HG03342 (cell line): Measurements from ENCODE around the gene SH2B3.
A peak's percentile ranks its signal among the peaks of the same experiment; 100 is the strongest.

Experiments used
- ATAC-seq: cut with Tn5 transposase; IDR thresholded peaks from one replicate; pipeline ENCODE4 v1.9.1; 2021; ENCODE audit warnings: mild to moderate bottlenecking, moderate library complexity; ENCODE audit not compliant: unreplicated experiment

Gene SH2B3

DNA sequence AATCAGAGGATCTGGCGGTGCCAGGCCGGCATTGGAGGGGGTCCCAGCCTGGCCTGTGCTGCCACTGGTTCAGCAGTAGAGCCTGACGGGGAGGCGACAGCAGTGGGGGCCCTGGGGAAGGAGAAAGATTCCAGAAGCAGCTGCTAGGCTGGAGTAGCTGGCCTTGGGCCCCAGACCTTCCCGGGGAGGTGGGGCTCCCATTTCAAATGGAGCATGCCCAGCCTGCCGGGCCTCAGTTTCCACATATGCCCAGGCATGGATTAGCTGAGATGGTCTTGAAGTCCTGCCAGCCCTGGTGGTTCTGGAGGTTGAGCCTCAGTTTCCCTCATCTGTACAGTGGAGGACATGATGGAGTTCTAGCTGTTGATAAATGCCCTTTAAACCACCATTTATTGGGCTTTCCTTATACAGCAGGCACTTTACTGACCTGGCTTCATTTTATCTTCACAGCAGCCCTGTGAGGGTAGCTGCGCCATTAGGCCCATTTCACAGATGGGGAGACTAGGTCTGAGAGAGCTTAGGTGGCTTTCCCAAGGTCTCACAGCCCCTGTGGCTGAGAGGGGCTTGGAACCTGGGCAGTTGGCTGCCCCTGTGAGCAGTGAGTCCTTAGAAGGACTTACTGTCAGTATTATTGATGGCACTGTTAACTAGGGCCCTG is 21.8 kb downstream of the SH2B3 start:
- no peak for ATAC-seq

DNA sequence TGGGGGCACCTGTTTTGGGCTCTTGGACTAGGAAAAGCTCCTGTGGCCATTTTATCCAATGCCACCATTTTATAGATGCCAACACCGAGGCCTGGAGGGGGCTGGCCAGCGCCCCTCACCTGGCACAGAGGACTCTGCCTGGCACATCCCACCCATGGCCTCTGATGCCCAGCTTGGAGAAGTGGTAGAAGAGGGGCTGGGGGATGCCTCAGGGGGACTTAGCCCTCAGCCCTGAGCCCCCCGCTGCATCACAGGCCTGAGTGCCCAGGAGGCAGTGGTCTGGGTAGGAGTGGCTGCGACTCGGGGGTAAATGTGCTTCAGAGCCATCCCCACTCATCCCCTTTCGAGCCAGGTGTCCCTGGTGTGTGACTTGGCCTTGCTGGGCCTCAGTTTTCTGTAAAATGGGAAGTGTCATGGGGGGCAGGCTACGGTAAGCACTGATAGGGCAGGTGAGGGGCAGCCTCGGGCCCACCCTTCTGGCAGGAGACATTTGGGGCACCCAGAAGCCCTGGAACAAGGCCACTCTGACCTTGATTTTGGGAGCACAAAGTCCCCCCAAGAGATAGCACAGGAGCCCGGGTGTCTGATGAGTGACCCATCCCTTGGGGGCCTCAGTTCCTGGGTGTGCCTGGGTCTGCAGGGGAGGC is 22.5 kb downstream of the SH2B3 start:
- no peak for ATAC-seq

DNA sequence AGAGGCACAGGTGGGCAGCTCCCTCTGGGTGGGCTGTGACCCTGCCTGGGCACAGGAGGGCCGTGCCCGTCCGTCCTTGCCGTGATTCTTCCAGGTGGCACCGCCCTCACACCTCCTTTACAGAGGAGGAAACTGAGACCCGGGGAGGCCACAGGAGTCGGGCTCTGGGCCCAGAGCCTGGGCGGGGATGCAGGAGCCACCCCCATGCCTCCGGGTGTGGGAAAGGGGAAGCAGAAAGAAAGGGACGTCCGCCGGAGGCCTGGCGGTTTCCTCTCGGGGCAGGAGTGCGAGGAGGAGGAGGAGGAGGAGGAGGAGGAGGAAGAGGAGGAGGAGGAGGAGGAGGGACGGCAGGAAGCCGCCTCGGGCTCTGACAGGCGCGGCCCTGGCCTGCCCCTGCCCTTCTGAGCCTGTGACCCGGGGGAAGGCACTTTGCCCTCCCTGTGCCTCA is 23.0 kb downstream of the SH2B3 start:
- no peak for ATAC-seq

DNA sequence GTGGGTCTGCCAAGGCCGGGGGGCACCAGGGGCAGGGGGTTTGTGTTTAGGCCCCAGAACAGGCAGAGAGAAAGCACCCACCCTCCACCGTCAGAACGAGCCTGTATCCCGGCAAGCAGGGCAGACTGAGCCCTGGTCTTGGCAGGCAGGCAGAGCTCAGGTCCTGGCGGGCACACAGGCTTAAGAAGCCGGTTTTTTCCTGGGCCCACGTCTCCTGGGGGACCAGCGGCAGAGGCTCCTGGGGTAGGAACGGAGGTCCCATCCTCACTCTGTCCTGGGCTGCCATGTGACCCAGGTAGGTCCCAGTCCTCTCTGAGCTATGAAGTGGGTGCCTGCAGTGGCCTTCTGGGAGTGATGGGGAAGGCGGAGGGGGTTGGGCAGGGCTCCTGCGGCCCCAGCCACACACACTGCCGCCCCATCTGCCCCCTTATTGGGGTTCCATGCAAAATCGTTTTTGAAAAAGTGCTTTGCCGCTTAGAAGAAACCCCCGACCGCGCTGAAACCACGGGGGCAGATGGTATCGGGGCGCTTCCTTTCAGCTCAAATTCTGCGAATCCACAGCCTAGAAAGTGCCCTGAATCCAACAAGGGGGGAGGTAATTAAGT is 24.2 kb downstream of the SH2B3 start:
- no peak for ATAC-seq

DNA sequence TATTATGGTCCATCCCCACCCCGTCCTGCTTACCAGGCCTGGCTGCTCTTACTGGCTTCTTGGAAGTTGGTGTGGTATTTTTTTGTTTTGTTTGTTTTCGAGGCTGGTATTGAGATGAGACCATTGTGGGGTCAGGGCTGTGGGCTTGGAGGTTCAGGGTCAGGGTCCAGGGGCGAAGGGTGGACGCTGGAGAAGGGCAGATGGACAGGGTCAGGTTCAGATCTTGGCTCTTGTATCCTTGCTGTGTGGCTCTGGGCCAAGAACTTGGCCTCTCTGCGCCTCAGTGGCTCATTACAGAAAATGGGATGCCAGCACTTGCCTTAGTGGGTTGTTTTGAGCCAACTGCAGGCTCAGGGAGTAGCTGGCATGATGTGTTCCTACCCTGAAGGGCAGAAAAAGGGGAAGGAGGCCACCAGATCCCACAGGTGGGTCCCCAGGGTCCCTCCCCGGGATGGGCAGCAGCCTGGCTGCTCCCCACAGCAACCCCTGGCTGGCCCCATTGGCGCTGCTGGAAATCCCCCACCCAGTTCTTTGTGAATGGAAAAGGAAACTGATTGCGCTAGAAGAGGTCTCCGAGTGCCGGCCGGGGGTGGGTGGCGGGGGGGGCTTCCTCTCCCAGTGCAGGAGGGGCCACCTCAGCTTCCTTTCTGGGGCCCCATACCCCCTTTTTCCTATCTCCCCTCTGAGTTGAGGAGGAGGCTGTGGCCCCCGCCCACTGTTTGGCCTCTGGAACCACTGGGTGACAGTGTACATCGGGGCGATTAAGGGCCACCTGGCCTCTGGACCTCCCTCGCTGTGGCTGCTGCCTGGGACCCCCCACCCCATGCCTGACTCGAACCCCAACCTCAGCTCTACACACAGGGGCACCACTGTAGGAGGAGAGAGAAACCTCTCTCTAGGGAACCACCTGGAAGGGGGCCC is 25.0 kb downstream of the SH2B3 start:
- no peak for ATAC-seq

DNA sequence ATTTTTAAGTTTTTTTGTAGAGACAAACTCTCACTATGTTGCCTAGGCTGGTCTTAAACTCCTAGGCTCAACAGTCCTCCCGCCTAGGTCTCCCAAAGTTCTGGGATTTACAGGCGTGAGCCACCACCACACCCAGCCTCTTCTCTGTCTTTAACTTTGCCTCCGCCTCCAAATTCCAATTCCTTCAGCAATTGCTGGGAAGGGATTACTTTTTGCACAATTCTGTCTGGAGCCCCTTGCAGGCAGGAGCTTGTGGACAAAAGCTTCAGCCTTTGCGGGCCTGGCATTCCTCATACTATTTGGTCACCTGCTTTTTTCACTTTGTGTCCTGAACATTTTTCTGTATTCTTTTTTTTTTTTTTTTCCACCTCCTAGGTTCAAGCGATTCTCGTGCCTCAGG is 26.0 kb downstream of the SH2B3 start:
- ATAC-seq: no peak

DNA sequence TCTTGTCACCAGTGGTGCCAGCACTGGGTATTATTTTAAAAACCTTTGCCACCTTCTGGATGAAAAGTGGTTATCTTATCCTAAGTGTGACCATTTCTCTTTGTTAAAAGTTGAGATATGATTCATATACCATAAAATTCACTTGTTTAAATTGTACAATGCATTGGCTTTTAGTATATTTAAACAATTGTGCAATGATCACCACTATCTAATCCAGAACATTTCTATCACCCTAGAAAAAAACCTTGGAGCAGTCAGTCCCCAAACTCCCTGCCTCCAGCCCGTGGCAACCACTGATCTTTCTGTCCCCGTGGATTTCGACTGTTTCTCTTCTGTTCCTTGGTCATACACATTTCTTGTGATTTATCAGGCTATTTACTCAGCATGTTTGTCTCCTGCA is 28.3 kb downstream of the SH2B3 start:
- ATAC-seq: no peak

DNA sequence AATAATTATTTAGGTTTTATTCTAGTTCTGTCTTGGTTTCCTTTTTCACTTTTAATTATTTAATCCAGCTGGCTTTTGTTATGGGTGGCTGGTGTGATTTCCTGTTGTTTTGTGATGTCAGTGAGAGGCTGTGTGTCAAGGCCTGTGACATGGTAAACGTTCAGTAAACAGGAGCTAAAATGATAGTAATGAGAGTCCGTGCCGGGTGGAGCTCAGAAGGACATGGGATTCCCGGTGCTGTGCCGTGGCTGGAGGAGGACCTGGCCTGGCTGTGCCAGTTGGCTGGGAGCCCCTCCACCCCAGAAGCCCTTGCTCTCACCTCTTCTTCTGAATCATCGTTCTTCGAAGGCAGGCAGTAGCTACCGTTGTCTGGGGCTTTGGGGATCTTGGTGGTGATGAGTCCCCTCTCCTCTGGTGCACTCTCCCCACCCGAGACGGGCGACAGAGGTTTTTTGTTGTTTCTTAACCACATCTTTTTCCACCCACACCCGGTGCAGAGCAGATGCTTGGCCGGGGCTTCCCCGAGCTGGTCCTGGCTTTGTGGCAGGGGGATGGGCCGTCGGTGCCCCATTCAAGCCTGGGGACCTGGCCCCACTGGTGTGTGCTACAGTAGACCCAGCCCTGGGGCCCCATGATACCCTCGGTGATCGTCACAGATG is 29.1 kb downstream of the SH2B3 start:
- peak; percentile 57 for ATAC-seq

DNA sequence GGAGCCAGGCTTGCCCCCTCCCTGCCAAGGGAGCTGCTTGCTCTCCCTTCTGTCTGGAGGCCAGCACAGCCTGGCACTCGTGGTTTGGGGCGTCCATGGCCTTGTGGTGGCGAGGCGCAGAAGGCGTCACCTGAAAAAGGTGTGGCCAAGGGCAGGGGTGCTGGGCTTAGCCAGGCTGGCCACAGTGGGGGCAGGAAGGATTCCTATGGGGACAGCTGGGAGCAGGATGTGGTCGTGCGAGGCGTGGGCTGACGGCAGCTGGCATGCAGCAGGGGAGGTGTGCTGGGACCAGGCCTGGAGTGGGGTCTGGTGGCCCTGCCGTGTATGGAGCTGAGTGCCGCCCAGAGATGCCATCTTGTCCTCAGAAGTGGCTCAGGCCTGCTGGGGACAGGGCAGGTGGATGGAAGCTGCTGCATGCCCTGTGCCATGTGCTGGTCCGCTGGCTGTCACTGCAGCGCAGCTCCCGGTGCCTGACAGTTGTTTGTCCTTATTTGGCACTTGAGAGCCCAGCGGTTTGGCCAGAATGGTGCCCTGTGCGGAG is 30.0 kb downstream of the SH2B3 start:
- no peak for ATAC-seq

DNA sequence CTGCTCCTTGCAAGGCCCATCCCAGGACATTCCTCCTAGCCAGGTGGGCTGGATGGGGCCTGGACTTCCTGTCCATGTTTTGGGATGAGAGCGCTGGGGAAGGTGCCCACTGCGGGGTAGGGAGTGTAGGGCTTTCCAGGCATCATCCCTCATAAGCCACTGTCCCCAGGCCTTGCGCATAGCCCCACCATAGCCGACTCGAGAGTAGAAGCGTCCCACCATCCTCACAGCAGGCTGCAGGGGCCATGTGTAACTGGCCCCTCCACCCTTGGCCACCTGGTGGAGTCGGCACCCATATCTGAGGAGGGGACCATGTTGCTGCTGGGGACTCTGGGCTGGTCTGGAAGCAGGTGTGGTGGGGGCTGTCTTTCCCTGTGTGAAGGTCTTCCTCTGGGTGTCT is 30.5 kb downstream of the SH2B3 start:
- ATAC-seq: no peak

DNA sequence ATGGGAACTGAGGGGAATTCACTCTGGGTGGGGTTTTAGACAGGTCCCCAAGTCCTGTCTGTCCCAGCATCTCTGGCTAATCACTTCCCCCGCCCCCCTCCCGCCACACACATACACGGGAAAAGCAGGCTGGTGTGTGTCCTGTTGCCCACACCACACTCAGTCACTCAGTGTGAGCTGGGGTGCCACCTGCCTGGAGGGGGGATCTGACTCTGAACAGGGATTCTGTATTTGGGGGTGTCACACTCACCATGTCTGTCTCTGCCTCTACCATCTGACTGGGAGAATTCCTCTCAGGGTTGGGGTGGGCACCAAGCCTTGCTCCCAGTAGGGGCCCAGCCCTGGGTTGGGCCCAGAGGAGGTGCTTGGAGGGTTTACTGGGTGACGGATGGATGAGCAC is 31.1 kb downstream of the SH2B3 start:
- ATAC-seq: no peak

DNA sequence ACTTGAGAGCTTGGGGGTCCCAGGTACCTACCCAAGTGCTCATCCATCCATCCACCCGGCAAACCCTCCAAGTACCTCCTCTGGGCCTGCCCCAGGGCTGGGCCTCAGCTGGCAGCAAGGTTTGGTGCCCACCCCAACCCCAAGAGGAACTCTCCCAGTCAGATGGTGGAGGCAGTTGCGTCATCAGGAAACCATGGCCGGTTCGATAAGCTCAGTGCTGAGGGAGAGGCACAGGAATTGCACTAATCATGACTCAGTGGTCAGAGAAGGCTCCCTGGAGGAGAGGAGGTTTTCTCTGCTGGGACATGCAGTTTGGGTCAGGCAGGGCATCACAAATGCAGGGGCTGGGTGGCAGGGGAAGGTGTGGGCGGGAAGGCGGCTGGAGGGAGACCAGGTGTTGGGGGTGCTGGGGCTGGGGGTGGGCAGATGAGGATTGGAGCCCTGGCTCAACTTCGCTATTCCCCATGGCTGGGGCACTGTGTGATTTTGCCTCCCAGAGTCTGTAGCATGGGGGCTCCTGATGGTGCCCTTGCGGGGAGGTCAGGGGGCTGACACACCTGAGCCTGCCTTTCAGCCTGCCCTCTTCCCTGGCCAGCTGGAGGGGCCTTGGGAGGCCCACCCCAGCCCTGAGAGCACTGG is 32.2 kb downstream of the SH2B3 start:
- no peak for ATAC-seq

DNA sequence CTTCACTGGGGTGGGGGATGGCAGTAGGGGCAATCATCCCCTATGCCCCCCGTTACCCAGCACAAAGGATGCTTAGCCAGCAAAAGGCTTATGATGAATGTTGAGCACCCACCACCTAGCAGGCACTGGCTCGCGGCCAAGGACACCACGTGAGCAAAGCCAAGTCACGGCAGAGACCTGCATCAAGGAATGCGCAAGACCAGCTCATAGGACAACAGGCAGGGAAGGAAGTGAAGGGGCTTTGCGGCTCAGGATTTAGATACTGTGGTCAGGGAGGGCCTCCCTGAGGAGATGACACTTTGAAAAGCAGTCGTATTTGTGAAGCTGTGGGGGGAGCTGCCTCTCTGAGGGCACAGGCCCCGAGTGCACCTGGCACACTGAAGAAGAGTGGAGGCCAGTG is 32.8 kb downstream of the SH2B3 start:
- ATAC-seq: no peak

DNA sequence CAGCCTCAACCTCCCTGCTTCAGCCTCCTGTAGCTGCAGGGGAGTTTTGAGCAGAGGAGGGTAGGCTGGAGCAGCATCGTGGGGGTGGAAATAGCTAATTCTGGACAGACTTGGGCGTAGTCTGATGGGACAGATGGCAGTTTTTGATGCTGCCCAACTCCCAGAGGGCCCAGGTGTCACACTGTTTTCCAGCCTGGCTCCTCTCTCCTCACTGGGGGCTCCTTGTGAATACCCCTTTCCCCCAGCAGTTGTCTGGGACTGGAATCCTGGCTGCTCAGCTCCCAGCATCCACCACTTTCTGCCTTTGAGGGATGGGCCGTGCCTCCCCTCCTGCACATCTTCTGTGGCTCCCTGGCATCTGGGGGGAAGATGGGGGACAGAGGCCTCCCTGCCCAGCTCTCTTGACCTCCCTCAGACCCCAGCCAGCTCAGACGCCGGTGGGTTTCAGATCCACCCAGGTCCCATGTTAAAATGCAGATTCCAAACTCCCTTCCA is 34.0 kb downstream of the SH2B3 start:
- no peak for ATAC-seq

DNA sequence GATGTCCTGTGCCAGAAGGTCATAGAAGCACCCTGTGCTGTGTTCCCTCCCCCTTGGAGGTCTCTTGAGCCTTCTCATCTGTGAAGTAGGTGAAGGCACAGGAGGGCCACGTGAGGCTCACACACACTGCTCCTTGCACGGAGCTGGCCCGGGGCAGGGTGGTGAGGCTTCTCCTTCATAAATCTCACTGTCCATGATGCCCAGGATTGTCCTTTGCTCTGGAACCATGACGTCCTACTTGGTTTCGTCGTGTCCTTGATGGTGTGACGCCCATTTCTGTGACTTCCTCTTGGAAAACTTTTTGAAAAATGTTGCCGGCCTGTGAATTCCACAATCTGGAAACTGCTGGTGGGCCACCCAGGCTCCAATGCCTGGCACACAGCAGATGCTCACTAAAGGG is 34.4 kb downstream of the SH2B3 start:
- ATAC-seq: no peak

DNA sequence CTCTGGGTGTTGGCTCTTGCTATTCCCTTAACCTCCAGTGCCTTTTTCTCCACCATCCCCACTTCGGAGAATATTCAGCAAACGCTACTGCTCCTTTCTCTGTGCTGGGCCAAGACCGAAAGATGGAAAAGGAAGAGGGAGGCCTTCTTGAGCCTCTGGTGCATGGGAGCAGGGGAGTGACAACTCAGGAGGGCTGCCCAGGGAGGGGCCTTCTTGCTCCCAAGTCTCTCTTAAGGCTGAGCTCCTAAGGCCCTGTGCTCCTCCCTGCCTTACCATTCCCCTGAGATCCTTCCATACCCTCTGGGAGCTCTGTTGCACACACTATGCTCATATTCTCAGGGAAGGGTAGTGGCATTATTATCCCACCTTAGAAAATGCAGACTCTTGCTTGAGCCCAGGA is 34.9 kb downstream of the SH2B3 start:
- ATAC-seq: no peak

DNA sequence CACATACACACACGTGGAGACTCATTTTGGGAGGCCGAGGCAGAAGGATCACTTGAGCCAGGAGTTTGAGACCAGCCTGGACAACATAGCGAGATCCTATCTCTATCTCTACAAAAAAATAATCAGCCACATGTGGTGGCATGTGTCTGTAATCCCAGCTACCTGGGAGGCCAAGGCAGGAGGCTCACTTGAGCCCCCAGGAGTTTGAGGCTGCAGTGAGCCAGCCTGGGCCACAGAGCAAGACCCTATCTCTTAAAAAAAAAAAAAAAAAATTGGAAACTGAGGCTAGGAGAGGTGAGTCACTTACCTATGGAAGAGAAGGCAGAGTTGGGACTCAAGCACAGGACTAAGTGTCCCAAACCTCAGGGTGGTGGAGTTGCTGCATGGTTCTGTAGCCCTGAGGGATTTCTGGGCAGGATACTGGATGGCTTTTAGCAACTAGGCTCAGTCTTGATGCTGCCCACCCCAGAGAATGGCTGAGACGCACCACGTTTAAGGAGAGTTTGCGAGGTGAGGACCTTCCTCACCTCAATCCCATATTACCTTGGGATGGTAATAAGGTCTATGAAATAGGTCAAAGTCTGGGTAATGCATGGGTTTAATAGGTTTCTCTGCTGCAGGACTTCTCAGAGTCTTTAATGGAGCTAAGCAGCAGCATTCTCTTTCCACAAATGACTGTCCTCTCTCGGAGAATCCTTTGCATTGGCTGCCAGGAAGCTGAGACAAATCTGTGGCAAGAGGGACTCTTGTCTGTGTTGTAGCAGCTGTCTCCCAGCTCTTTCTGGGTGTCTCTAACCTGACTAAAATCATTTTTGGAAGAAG is 35.6 kb downstream of the SH2B3 start:
- no peak for ATAC-seq

DNA sequence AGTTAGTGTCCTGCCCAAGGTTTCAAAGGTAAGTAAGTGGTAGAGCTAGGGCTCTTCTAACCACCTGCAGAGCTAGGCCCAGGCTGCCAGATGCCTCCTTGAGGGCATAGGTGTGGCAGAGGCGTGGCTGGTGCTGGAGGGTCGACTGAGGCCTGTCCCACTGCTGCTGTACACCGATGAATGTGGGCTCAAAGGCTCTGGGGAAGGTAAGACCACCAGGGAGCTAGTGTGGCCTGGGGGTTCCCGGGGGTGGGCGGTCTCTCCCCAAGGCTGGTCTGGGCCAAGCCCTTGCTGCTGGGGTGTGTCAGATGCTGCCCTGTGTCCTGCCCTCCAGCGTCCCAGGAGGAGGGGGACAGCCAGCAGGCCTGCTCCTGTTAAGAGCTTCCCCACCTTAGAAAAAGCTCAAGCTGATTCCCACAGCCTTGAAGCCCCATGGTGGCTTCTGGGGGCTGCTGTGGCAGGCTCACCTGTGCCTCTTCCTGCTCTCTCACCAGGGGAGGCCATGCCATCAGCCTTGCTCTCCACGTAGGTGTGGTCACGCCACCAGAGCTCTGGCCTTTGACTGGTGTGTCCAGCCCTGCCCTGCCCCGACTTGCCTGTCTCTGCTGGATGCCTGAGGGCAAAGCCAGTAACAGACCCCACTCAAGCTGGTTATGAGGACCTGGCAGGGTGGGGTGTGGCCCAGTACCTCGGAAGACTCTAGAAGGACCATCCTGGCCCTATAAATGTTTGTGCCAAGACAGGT is 36.8 kb downstream of the SH2B3 start:
- ATAC-seq: no peak
